ENCODE measurements around the gene NAV2. TPM values are rescaled to one million over a fixed set of nuclear protein-coding genes. Genes with fewer than 3 reads are reported as not detected.
A peak's percentile ranks its signal among the peaks of the same experiment; 100 is the strongest.

Gene NAV2
- total and polyA plus RNA-seq, 2 donors from 2014 or later, result 5.9 to 37.7 TPM

GRCh38 chr11:20056109-20056949 lies 343.7 kb downstream of the NAV2 start:
- FAIRE-seq, result no peak

DNA sequence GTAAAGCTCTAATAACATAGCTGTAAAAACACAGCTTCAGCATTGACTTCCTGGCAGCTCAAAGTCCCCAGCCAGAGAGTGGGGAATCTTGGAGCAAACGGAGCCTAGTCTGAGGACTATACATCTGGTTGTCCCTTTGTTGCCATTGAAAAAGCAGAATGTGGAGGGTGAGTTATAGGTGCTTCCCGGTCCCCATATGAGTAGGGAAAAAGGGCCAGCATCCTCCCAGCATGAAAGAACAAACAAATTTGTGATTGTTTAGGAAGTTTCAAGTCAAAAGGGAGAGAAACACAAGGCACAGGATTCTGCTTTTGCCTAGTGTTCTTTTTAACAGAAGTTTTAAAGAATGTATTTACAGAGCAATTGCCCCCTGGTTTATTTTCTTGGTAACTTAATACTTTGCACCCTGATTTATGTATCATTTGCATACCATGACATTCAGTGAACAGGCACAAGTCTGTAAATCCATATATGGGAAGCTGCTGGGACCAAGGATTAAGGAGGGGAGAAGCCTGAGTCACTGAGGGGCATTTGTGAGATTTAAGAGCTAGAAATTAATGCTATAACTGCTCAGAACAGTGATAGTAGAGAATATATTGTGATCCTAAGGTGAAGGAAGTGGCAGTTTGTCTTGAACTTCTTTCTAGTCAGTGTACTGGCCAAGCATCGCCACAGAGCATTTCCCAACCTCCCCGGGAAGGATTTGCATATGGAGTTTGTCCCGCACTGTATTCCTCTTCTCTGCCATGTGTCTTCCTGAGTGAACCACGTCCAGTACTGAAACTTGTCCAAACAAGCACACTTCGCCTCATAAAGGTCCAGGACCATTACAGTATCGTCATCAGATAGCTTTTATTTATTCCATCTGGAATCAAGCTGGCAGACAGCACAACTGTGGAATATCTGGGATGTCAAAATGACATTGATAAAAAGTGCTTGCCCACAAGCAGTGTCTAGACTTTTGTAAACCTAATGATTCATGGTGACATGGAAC lies 344.6 kb downstream of the NAV2 start:
- FAIRE-seq (no peak), DNase-seq (peak in 2 of 5 donors; percentile 70 to 76)
- H3K9ac ChIP-seq (ENCODE audit: low read length in 3 of 3), result no peak overlapping the region
- TF ChIP-seq, protein P1, sequence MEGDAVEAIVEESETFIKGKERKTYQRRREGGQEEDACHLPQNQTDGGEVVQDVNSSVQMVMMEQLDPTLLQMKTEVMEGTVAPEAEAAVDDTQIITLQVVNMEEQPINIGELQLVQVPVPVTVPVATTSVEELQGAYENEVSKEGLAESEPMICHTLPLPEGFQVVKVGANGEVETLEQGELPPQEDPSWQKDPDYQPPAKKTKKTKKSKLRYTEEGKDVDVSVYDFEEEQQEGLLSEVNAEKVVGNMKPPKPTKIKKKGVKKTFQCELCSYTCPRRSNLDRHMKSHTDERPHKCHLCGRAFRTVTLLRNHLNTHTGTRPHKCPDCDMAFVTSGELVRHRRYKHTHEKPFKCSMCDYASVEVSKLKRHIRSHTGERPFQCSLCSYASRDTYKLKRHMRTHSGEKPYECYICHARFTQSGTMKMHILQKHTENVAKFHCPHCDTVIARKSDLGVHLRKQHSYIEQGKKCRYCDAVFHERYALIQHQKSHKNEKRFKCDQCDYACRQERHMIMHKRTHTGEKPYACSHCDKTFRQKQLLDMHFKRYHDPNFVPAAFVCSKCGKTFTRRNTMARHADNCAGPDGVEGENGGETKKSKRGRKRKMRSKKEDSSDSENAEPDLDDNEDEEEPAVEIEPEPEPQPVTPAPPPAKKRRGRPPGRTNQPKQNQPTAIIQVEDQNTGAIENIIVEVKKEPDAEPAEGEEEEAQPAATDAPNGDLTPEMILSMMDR (IDR thresholded peaks at IDR 0.05; ENCODE audit: borderline replicate concordance, extremely low read depth, insufficient read depth), result no peak
- no peaks in the 10 kb centered on the region for H3K9me3 ChIP-seq (ENCODE audit: control insufficient read depth in 2 of 3, insufficient read depth in 1 of 3, low read length in 3 of 3)
- peaks cover 0 to 8% (median 0%) of the 10 kb centered on the region in 3 donors for H3K4me1 ChIP-seq (ENCODE audit: control insufficient read depth in 2 of 3, insufficient read depth in 2 of 3, low read depth in 1 of 3, low read length in 3 of 3)
- H3K27me3 ChIP-seq (ENCODE audit: control insufficient read depth, insufficient read depth, low read length), result no peaks in the 10 kb centered on the region
- H3K27ac ChIP-seq (ENCODE audit: low read depth in 2 of 2, low read length in 2 of 2), result no peak overlapping the region
- intact Hi-C loops (cut with DNase I), result no loop called here
- H3K4me3 ChIP-seq (ENCODE audit: low read length in 3 of 3), result no peak overlapping the region
- peaks cover 2 to 40% (median 6%) of the 10 kb centered on the region in 3 donors for H3K36me3 ChIP-seq (ENCODE audit: control insufficient read depth in 2 of 3, insufficient read depth in 3 of 3, low read length in 3 of 3)

More at GRCh38 chr11:20056109-20056949, 343.7 kb downstream of the NAV2 start:
- TF ChIP-seq, protein P1 (IDR thresholded peaks at IDR 0.05; ENCODE audit: borderline replicate concordance, extremely low read depth, insufficient read depth), result no peak
- peaks cover 2 to 40% (median 6%) of the 10 kb centered on the region in 3 donors for H3K36me3 ChIP-seq (ENCODE audit: control insufficient read depth in 2 of 3, insufficient read depth in 3 of 3, low read length in 3 of 3)
- peak in 1 of 5 donors; percentile 85 for DNase-seq
- no peaks in the 10 kb centered on the region for H3K27me3 ChIP-seq (ENCODE audit: control insufficient read depth, insufficient read depth, low read length)
- no peak overlapping the region for H3K9ac ChIP-seq (ENCODE audit: low read length in 3 of 3)
- peaks cover 0 to 8% (median 0%) of the 10 kb centered on the region in 3 donors for H3K4me1 ChIP-seq (ENCODE audit: control insufficient read depth in 2 of 3, insufficient read depth in 2 of 3, low read depth in 1 of 3, low read length in 3 of 3)
- H3K4me3 ChIP-seq (ENCODE audit: low read length in 3 of 3), result no peak overlapping the region
- intact Hi-C loops (cut with DNase I), result no loop called here
- H3K27ac ChIP-seq (ENCODE audit: low read depth in 2 of 2, low read length in 2 of 2), result no peak overlapping the region
- H3K9me3 ChIP-seq (ENCODE audit: control insufficient read depth in 2 of 3, insufficient read depth in 1 of 3, low read length in 3 of 3), result no peaks in the 10 kb centered on the region

GRCh38 chr11:20058749-20059458 lies 346.3 kb downstream of the NAV2 start:
- TF ChIP-seq, protein P1 (IDR thresholded peaks at IDR 0.05; ENCODE audit: borderline replicate concordance, extremely low read depth, insufficient read depth), result no peak
- no peaks in the 10 kb centered on the region for H3K9me3 ChIP-seq (ENCODE audit: control insufficient read depth in 2 of 3, insufficient read depth in 1 of 3, low read length in 3 of 3)
- FAIRE-seq (no peak), DNase-seq (no peak)
- H3K4me3 ChIP-seq (ENCODE audit: low read length in 3 of 3), result no peak overlapping the region
- H3K27ac ChIP-seq (ENCODE audit: low read depth in 2 of 2, low read length in 2 of 2), result peak overlapping the region; percentile 43 to 52
- no peaks in the 10 kb centered on the region for H3K27me3 ChIP-seq (ENCODE audit: control insufficient read depth, insufficient read depth, low read length)
- H3K9ac ChIP-seq (ENCODE audit: low read length in 3 of 3), result peak overlapping the region in 1 of 3 donors; percentile 10
- H3K4me1 ChIP-seq (ENCODE audit: control insufficient read depth in 2 of 3, insufficient read depth in 2 of 3, low read depth in 1 of 3, low read length in 3 of 3), result peaks cover 0 to 8% (median 0%) of the 10 kb centered on the region in 3 donors
- intact Hi-C loops (cut with DNase I), result no loop called here
- peaks cover 2 to 40% (median 6%) of the 10 kb centered on the region in 3 donors for H3K36me3 ChIP-seq (ENCODE audit: control insufficient read depth in 2 of 3, insufficient read depth in 3 of 3, low read length in 3 of 3)

All from kidney (tissue), 14 donors.